ENCODE results near the gene LYPD6.

Gene LYPD6

GRCh38 chr2:149346272-149346671 is 15.9 kb downstream of the LYPD6 start:
- no peak for DNase-seq (ENCODE audit: low read depth in 3 of 3, low spot score in 1 of 3)

DNA sequence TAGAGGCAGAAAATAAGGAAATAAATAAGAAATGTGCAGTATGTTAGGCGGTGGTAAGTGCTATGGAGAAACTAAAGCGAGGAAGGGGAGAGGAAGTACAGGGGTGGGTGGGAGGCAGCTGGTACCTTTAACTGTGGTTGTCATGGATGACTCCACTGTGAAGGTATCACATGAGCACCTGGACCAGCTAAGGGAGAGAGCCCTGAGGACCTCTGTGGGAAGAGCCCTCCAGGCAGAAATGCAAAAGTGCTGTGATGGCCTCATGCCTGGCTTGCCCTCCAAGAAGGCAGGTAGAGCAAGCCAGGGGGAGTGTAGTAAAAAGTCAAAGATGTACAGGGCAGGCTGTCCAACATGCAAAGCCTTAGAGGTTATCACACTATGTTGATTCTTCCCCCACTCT is 17.9 kb downstream of the LYPD6 start:
- no peak for DNase-seq (ENCODE audit: low read depth in 3 of 3, low spot score in 1 of 3)

DNA sequence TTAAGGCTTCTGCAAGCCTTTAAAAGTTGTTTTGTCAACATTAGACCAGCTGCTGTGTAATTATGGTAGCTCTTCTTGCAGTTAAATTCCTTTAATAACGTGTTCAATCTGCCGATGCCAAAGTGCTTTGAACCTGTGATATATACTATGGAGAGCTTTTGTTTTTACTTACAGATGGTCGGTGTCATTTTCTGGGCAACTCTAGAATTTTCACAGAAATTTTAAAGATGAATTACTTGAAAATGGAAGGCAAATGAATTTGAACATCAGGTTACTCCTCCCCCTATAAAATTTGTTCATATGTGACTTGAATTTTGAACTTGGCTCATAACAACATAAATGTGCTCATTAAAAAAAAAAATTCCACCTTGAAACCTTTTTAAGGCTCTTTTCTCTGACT is 23.0 kb downstream of the LYPD6 start:
- DNase-seq (ENCODE audit: low read depth in 3 of 3, low spot score in 1 of 3), result no peak

GRCh38 chr2:149355716-149356422 is 25.5 kb downstream of the LYPD6 start:
- no peak for DNase-seq (ENCODE audit: low read depth in 3 of 3, low spot score in 1 of 3)

DNA sequence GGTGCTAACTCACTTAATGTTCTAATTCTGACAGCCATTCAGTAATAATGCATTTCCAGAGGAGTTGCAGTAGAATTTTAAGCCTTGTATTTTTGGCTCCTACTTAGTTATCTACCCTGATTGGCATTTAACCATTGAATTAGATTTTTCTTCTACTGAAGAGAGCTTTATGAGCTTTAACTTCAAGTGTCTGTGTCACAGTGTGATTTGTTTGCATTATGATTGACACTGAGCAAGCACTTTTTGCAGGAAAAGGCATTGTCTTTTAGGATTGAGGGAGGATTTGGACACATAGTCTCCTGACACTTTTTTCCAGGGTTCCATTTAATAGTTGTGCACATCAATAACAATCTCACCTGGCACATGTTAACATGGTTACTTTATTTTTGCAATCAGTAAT is 26.7 kb downstream of the LYPD6 start:
- DNase-seq (ENCODE audit: low read depth in 3 of 3, low spot score in 1 of 3), result no peak

GRCh38 chr2:149360106-149360505 is 29.7 kb downstream of the LYPD6 start:
- DNase-seq (ENCODE audit: low read depth in 3 of 3, low spot score in 1 of 3), result no peak

DNA sequence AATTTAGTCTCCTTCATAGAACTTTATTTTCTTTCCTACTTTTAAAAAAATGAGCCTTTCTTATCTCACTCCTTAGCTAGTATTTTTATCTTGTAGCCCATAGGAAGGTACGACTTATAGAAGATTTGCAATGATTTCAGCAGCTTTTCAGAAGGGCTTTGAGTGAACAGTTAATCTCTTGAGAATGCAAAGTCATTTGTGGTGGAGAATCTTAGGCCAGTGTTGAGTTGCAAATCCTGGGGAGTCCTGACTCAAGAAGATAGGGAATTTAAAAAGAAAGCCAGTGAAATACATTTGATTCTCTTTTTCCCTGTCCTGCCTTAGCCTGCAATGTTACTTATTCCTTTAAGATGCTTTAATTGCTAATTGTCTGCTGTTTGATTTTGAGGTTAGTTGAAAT is 33.6 kb downstream of the LYPD6 start:
- no peak for DNase-seq (ENCODE audit: low read depth in 3 of 3, low spot score in 1 of 3)

DNA sequence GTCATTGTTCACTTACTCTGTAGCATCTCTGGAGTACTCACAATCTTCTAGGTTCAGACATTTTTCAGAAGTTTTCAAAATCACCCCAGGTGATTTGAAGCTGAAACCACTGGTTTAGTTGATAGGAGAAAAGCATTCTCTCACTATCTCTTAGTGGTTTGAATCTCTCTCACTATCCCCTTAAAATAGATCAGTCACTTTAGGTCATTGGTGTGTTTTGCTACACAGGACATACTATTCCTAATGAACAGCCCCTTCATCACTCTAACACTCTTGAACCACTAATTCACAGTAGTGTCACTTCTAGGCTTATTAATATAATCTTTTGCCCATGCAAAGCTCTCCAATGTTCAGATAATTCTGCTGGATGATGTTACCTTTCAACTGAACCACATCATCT is 34.5 kb downstream of the LYPD6 start:
- no peak for DNase-seq (ENCODE audit: low read depth in 3 of 3, low spot score in 1 of 3)

GRCh38 chr2:149365931-149366583 is 35.7 kb downstream of the LYPD6 start:
- no peak for DNase-seq (ENCODE audit: low read depth in 3 of 3, low spot score in 1 of 3)

- no peak for DNase-seq (ENCODE audit: low read depth in 3 of 3, low spot score in 1 of 3)
Measured at GRCh38 chr2:149370061-149370775, 39.8 kb downstream of the LYPD6 start.

- DNase-seq (ENCODE audit: low read depth in 3 of 3, low spot score in 1 of 3), result no peak
Measured at GRCh38 chr2:149371476-149371875, 41.1 kb downstream of the LYPD6 start.

GRCh38 chr2:149375801-149376361 is 45.5 kb downstream of the LYPD6 start:
- no peak for DNase-seq (ENCODE audit: low read depth in 3 of 3, low spot score in 1 of 3)

DNA sequence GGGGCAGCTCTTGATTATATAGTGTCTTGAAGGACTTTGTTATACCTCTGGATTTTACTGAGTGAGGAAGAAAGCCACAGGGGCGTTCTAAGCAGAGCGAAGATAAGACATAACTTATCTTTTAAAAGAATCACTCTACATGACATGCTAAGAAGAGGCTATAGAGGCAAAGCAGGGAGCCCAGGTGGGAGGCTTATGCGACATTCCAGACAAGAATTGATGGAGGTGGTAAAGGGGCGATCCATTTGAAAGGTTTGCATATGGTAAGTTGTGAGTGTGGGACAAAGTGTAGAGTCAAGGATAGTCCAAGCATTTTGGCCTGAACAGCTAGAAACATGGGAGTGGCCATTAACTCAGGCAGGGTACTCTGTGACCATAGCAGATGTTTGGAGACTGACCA is 49.8 kb downstream of the LYPD6 start:
- no peak for DNase-seq (ENCODE audit: low read depth in 3 of 3, low spot score in 1 of 3)

GRCh38 chr2:149383340-149383739 is 53.0 kb downstream of the LYPD6 start:
- no peak for DNase-seq (ENCODE audit: low read depth in 3 of 3, low spot score in 1 of 3)

GRCh38 chr2:149385350-149385749 is 55.0 kb downstream of the LYPD6 start:
- DNase-seq (ENCODE audit: low read depth in 3 of 3, low spot score in 1 of 3), result no peak

GRCh38 chr2:149387411-149387810 is 57.0 kb downstream of the LYPD6 start:
- no peak for DNase-seq (ENCODE audit: low read depth in 3 of 3, low spot score in 1 of 3)

GRCh38 chr2:149388120-149388816 is 57.9 kb downstream of the LYPD6 start:
- no peak for DNase-seq (ENCODE audit: low read depth in 3 of 3, low spot score in 1 of 3)

DNA sequence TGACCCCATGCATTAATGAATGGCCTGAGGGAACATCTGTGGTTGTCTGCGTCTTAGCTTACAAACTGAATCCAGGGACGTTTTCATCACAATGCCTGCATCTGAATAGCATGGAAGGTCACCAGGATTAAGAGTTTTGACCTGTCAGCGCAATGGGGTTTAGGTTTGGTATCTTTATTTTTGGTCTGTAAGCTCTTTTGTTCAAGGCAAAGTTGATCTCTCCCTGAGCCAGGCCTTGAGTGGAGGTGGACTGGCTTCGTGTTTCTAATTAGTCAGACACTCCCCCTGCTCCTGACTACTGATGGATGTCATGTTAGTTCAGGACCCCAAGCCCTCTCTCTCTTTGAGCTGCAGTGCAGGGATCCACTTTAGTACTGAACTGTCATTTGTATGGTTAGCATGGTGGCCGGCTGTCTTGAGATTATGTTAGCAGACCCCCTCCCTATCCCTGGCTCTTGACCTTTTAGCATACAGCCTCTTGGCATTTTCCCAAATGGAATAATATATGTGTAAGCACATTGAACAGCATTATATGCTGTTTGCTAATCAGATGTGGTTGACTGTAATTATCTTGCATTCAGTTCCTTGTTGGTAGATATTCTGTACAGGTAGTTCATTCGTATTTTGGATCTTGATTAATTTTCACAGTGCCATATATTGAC is 59.2 kb downstream of the LYPD6 start:
- DNase-seq (ENCODE audit: low read depth in 3 of 3, low spot score in 1 of 3), result no peak

DNA sequence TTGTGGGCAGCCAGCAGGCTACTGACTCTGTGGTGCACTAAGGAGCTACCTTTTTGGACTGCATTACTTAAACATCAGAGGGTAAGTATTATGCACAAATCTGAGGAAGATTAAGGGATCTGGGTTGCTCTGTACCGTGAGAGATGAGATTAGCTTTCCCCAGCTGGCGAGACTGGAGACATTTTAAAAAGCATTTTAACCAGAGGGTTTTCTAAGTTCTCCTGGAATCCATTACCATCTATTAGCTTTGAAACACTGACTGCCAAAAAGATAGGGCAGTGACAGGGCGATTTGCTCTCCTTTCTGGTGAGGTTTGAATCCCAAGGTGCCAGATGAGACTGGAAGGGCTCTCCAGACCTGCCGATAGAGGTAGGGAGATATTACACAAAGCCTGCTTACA is 63.2 kb downstream of the LYPD6 start:
- no peak for DNase-seq (ENCODE audit: low read depth in 3 of 3, low spot score in 1 of 3)

DNA sequence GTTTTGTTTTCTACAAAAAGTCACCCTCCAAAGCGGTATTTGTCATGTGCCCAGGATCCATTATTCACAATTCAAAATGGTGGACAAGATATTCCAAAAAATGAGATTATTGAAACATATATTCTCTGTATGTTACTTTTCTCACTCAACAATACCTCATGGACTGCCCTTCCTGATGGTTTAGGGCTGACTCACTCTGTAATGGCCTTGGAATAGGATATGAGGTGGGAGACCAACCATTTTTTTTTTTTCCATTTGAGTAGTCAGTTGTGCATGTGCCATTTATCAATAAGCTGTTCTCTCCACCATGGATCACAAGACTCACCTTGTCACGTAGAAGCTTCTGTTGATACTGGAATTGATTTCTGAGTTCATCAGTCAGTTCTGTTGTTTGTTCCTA is 64.5 kb downstream of the LYPD6 start:
- DNase-seq (ENCODE audit: low read depth in 3 of 3, low spot score in 1 of 3), result no peak

All from stimulated activated CD4-positive, alpha-beta T cell treated with anti-CD3 and anti-CD28 coated beads, TNF-alpha, amount 100 ng/mL, for 1 hour (primary cell).